Fibroblast of pulmonary artery (primary cell): ENCODE measurements around the gene SYTL2.

Source experiments
- DNase-seq: peaks from one replicate; pipeline ENCODE4 v3.0.0-alpha.2; 2010; ENCODE audit warnings: low read depth
- H3K4me3 ChIP-seq: replicated peaks from 2 replicates; pipeline ENCODE4 v1.5.1; 2011; ENCODE audit warnings: low read depth, mild to moderate bottlenecking, control low read depth, low read length, moderate library complexity
- CTCF ChIP-seq: IDR thresholded peaks from 2 replicates; pipeline ENCODE4 v1.5.1; 2011; ENCODE audit warnings: mild to moderate bottlenecking, control low read depth, low read length, inconsistent platforms; ENCODE audit errors: missing control alignments

The SYTL2 gene

GRCh38 chr11:85835729-85836128 lies 24.8 kb upstream of the SYTL2 start:
- no peak for TF ChIP-seq CTCF
- no peak for DNase-seq
- no peak overlapping the region for H3K4me3 ChIP-seq

- no peak for TF ChIP-seq CTCF
- no peak overlapping the region for H3K4me3 ChIP-seq
- no peak for DNase-seq
Observed at GRCh38 chr11:85835263-85835662, 24.3 kb upstream of the SYTL2 start.

- TF ChIP-seq CTCF, result no peak
- DNase-seq, result no peak
- no peak overlapping the region for H3K4me3 ChIP-seq
Observed at GRCh38 chr11:85831050-85831449, 20.1 kb upstream of the SYTL2 start.

GRCh38 chr11:85829172-85829571 lies 18.2 kb upstream of the SYTL2 start:
- DNase-seq, result no peak
- no peak for TF ChIP-seq CTCF
- no peak overlapping the region for H3K4me3 ChIP-seq

GRCh38 chr11:85828640-85828978 lies 17.7 kb upstream of the SYTL2 start:
- no peak for DNase-seq
- H3K4me3 ChIP-seq, result no peak overlapping the region
- no peak for TF ChIP-seq CTCF

- TF ChIP-seq CTCF, result no peak
- peak; percentile 75 for DNase-seq
- H3K4me3 ChIP-seq, result no peak overlapping the region
Observed at GRCh38 chr11:85827748-85828639, 17.1 kb upstream of the SYTL2 start.
